GM10266 (cell line): ENCODE results near the gene ZMIZ2.
A peak's percentile ranks its signal among the peaks of the same experiment; 100 is the strongest.

Source experiments
- DNase-seq: peaks from one replicate; pipeline ENCODE4 v3.0.0; 2012; ENCODE audit errors: extremely low spot score
- CTCF ChIP-seq: IDR thresholded peaks from 2 replicates; pipeline ENCODE4 v1.5.1; 2012; ENCODE audit warnings: mild to moderate bottlenecking, low read depth; ENCODE audit not compliant: control insufficient read depth, insufficient read depth; ENCODE audit errors: missing control alignments

The ZMIZ2 gene

DNA sequence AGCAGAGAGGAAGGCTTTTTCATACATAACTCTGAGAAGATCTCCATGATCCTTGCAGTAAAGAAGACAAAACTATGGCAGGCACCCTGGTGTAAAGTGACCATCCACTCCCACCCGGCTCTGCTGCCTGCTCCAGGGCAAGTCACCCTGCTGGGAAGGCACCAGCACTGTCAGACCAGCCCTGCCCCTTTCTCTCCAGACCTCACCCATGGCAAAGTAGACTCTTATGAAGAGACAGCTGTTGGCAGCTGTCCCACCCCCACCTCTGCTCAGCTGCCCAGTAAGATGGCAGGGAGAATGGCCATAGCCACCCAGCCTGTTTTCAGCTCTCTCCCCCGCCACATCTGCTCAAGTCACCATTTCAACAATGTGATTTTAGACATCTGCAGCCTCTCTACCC lies 8.6 kb upstream of the ZMIZ2 start:
- no peak for DNase-seq
- TF ChIP-seq CTCF = no peak

DNA sequence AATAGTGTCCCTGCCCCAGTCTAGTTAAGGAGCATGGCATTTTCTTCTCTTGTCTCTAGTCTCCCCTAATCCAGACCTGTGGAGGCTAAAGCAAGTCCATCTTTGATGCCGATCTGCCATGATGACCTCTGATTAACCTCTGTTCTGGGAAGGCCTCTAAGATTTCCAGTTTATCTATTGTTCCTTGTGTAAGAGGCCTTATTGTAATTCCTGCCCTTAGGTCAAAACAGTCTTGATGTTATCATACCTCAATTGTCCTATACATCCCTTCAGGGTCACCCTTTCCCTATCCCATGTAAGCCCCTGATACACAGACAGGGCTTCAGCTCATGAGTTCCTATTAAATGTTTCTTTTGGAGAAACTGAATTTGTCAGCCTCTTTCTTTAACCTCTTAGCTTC lies 4.9 kb upstream of the ZMIZ2 start:
- no peak for DNase-seq
- no peak for TF ChIP-seq CTCF

GRCh38 chr7:44748948-44749731 lies 493 bp downstream of the ZMIZ2 start:
- no peak for TF ChIP-seq CTCF
- DNase-seq = peak; percentile 47

DNA sequence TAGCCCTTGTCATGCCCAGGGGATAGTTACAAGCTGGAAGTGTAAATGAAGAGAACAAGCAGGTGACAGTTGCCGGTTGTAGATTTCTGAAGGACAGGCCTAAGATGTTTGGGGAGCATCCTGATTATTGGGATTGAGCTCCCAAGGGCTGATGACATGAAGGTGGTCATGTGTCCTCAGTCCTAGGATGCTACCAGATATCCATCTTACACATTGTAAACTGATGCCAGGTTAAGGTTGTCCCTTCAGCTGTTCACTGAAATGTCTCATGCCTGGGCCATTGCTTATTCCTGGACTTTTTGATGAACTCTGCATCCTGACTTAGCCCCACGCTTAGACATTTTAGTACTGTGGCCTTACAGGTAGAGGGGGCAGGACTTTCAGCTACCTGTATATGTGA lies 1.3 kb downstream of the ZMIZ2 start:
- DNase-seq = no peak
- TF ChIP-seq CTCF = no peak

DNA sequence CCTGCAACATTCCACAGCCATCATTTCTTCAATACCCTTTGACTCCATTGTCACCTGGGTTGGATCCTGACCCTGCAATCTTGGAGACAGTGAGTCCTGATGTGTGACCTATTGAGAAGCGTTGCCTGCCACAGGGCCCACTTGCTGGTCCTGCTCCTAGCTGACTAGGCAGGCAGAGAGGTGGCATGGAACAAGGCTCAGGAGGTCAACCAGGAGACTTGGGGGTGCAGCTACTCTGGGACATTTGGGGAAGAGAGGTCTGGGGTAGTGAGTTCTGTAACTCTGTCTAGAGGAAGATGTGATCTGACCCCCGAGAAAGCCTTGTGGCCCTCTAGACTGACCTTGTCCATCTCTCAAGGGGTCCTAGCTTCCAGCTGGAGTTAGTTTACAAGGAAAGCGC lies 1.8 kb downstream of the ZMIZ2 start:
- DNase-seq = peak; percentile 25
- no peak for TF ChIP-seq CTCF

- peak; percentile 90 for DNase-seq
- no peak for TF ChIP-seq CTCF
Observed at GRCh38 chr7:44750921-44751571, 2.4 kb downstream of the ZMIZ2 start.

DNA sequence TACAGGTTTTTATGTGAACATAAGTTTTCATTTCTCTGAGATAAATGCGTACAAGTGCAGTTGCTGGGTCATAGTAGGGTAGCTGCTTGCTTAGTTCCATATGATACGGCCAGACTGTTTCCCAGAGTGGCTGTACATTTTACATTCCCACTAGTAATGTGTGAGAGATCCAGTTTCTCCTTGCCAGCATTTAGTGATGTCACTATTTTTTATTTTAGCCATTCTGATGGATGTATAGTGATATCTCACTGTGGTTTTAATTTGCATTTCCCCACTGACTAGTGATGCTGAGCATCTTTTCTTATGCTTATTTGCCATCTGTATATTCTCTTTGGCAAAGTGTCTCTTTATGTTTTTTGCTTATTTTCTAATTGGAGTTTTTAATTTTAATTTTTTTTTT lies 4.2 kb downstream of the ZMIZ2 start:
- no peak for DNase-seq
- TF ChIP-seq CTCF = no peak
